Raji (cell line): ENCODE data around the gene TKT.

Experiments
- POLR2A ChIP-seq: IDR thresholded peaks from 2 replicates; pipeline ENCODE4 v1.6.1; 2011; ENCODE audit warnings: low read depth, low read length, control low read depth; ENCODE audit not compliant: insufficient read depth

The TKT gene

DNA sequence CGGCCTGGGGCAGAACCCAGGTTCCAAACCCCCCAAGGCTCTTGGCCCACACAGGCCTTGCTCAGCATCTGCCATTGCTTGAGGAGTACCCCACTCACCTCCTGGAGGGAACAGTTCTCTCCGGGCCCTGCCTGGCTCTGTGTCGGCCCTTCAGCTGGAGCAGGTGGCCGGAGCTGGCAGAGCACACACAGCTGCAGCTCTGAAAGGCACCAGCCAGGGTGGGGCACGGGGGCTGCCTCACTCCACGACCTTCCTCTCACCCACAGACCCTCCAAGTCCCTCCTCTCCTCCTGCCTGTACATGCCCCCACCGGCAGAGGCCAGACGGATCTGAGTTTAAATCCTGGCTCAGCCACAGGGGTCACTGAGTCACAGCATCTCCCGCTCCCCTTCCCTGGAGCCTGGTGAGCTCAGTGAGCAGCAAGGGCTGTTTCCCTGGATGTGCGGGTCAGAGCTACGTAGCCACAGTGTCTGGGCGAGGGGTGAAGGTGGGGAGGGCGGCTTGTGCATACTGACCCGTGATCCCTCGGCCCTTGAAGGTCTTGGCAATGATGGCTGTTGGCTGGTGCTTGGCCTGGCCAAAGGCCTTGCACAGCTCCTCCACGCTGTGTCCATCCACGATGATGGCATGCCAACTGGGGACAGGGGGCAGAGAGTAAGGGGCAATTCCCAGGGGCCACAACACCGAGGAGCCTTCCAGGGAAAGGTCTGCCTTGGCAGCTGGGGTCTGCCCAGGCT, 23.0 kb downstream of the TKT start:
- TF ChIP-seq POLR2A: no peak

DNA sequence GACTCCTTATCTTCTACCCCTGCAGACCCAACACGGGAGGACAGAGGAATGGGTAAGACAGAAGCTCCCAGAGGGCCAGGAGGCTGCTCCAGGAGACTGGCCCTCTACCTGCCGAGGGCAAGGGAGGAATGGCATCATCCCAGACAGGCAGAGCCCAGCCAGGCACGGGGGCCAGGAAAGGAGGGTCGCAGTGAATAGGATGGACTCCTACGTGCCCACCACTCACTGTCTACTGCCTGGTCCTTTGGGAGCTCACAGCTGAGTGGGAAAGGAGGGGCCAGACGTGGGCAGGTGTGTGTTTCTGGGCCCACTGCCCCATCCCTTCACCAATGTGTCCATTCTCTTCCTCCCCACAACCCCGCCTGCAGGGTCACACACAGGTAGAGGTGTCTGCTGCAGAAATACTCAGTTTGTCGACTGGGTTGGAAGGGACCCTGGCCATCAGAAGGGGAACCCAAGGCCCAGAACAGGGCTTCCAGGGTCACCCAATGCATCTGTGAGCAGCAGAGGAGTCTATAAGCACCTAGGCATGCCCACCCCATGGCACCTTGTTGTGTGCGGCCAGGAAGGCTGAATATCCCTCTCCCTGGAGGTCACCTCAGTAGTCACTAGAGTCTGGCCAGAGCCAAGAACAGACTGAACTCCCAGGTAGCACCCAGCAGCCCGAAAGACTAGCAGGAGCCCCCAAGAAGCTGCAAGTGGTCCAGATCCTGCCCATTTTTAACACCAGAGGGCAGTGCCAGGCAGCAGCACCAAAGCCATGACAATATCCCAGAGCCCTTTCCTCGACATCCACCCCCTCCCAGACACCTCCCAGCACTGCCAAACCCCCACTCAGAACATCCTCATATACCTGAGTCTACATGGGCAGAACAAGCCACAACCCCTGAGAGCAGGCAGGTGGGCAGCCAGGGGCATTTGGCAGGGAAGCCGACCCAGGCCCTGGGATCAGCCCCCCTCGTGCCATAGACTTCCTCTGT, 24.0 kb downstream of the TKT start:
- no peak for TF ChIP-seq POLR2A

DNA sequence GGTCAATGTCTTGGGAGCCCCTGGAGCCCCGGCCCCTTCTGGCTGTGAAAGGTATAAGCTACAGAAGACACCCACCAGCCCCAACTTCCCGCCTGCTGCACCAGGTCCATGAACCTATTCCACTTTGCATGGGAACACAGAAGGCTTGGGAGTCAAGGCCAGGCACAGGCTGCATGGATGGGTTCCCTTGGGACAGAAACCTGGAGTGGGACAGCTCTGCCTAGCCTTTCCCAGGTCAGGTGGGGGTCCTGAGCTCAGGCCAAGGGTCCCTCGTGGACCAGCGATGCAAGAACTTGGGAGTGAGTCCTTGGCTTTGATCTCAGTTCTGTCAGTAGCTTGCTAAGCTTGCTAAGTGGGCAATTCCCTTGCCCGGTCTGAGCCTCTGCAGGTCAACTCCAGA, 25.0 kb downstream of the TKT start:
- no peak for TF ChIP-seq POLR2A

DNA sequence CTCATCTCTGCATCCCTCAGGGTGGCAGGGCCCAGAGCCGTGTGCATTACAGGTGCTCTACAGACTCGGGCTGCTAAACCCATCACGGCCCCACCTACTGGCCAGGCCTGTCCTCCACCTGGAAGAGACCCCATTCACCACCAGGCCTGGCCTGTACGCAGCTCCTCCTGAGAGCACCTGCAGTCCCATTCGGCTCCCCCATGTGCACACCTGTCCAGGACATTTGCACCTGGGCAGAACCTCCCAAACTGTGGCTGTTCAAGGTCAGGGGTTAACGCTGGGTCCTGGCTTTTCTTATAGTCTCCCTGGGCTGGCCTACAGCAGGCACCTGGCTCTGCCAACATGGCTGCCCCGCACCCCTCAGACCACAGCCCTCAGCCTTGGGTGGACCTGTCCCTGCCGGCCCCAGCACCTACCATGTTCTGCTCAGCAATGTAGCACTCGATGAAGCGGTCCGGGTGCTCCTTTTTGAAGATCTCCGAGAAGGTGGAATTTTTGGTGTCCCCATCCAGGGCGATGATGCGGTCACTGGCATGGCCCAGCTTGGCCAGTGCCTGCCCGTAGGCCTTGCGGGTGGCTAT, 25.7 kb downstream of the TKT start:
- TF ChIP-seq POLR2A: no peak

DNA sequence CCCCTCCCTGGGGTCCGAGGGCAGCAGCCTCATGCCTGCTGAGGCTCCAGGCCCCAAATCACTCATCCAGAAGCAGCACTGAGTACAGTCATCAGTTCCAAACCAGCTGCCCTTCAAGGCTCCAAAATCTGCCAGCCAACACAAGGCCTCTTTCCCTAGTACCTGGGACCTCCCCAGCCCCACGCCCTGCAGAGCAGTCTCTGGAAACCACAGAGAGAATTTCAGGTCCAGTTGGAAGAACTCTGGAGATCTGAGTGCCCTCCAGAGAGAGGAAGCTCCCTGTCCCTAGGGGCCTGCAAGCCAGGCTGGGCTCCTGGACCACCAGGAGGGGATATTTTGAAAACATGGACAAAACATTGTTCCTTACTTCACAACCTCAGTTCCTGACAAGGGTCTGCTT, 26.2 kb downstream of the TKT start:
- TF ChIP-seq POLR2A: no peak

DNA sequence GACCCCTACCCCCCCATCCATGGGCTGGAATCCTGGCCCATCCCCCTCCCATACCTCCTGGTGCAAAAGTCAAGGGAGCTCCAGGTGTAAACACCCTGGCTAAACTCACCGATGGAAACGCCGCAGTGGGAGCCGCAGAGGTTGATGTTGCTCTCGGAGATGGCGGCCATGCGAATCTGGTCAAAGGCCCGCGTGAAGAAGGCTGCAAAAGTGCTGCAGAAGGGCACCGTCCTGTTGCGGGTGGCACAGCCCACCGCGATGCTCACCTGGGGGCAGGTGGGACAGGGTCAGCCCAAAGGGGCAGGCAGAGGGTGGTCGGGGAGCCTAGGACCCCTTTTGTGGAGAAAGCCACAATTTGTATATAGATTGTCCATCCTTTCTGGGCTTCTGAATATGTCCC, 26.7 kb downstream of the TKT start:
- no peak for TF ChIP-seq POLR2A

DNA sequence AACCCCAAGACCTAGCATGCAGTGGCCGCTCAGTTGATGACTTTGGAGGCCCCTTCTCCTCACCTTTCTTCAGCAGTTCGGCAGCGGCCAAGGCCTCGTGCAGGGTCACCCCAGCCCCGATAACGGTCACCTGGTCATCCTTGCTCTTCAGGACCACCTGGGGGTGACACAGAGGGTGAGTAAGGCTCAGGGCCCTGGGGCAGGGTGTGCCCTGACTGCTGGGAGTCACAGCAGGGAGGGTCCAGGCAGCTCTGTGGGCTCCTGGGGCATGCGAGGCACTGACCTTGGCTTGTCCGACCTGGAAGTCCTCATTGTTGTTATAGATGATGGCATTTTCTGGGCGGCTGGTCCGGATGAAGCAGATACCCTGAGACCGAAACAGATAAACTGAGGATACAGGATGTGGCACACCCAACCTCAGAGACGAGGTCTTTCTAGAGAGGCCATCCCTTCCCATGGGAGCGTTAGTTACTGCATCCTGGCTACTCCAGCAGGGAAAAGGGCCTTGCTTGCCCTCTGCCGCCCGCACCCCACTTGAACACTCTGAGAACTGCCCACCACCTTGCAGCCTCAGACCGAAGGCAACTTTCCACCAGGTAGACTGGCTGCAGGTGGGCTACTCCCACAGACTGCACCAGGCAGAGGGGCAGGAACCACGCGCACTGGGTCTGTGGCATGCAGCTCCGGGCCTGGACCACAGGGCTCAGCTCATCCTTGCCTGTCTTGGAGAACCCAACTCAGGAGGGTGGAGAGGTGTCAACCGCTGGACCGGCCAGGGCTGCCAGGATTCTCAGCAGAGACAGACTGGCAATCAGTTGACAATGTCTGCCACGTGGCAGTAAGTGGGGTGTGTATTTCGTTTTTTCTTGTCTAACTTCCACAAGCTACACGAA, 27.6 kb downstream of the TKT start:
- TF ChIP-seq POLR2A: no peak

DNA sequence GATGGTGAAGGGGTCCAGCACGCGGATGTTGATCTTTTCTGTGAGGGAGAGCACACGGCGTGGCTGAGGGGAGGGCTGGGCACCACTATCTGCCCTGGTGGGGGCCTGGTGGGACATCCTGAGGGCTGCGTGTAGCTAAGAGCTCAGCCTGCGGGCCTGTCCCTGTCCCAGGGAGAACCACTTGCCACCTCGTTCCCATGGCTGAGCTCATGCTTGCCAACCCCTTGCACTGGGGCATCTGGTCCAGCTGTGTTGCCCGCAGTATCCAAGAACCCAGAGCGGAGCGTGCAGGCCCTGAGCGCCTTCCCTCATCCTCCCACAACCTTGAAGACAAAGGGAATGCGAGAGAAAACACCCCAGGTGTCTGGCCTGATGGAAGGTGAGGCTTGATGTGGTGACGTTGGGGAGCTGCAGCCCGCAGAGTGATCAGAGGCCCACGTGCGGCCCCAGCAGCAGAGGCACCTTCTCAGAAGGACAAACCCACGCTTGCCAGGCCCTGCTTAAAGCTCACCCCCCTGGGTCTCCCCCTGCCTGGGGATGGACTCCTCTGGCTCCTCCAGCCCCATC, 28.9 kb downstream of the TKT start:
- TF ChIP-seq POLR2A: no peak

DNA sequence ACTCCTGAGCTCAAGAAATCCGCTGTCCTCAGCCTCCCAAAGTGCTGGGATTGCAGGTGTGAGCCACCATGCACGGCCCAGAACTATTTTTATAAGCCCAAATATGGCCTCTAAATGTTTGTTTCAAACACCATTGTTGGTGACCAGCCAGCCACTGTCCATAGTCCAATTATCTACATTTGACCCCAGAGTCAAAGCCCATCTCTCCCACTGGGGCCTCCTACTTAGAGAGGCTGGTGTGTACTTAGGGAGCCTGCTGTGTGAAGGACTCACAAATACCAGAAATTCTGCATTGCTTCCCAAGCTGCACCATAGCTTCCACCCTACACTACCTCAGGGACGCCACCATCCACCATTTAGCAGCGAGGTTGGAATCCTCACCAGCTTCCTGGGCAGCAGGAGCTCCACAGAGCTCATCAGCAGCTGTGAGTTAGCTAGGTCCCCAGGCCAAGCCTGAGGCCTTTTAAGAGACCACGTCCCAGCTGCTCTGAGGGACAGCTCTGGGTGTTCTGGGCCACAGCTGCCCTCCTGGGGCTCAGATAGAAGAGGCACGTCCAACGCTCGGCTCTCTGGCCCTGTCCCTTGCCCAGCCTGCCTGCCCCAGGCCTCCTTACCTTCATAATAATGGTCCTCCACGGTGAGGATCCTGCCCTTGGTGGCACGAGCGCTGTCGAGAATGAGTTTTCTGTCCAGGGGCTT, 29.5 kb downstream of the TKT start:
- TF ChIP-seq POLR2A: no peak

DNA sequence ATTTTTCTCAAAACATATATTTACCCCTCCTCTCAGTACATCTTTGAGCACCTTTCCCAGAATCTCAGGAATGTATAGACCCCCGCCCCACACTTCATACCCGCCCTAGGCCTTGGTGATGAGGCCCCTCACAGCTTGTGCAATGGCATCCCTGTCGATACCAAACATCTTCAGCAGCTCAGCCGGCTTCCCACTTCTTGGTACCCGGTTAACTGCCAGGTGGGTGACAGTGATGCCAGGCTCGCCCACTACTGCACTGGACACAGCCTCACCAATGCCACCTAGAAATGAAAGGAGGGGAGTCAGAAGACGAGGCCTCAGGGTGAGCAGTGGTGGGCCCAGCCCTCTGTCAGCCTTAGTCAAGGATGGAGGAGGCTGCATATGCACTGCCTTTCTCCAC, 30.2 kb downstream of the TKT start:
- TF ChIP-seq POLR2A: no peak

DNA sequence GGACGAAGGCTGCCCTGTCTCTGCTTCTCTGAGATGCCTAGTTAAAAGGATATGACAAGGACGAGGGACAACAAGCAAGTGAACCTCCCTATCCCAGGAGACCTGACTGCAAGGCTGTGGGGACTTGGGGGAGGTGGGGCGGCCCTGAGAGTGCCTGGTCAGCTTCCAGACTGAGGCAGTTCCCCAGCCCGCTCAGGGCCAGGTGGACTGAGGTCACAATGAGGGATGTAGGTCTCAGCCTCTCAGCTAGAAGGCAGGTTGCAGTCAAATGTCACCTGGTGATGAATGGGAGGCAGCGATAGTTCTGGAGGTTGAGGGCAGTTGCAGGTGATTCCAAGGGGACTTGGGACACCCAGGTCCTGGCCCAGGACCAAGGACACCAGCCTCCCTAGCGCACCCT, 30.6 kb downstream of the TKT start:
- no peak for TF ChIP-seq POLR2A

DNA sequence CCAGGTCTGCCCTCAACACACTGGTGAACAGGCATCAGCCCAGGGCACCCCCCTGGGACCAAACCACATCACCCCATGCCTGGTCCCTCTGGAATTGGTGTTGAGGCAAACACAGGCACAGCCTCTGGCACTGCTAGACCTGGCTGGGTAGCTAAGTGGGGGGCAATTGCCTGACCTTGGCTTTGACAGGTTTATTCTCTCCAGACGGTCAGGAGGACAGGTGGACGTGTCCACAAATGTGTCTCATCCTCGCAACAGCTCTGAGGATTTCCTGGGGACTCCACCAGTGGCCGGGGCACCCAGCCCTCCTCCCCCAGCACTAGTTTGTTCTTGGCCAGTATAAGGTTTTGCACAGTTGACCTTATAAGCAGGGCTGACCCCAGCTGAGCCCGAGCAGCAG, 31.3 kb downstream of the TKT start:
- no peak for TF ChIP-seq POLR2A

DNA sequence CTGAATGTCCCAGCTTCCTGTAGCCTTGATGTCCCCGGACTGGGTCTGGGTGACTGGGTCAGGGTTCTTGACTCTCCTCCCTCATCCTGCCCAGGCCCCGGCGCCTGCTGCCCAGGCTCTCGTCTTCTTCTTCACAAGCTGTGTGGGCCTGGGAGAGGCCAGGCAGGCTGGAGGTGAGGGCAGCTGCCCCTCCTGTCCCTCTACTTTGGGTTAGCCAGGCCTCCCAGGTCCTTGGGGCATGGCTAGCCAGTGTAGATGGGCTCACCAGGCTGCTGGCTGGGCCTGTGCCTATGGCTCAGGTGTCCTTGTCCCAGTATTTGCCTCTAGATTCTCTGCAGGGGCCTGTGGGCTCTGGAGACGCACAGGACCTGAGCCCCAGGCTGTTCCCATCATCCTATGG, 31.8 kb downstream of the TKT start:
- TF ChIP-seq POLR2A: no peak

DNA sequence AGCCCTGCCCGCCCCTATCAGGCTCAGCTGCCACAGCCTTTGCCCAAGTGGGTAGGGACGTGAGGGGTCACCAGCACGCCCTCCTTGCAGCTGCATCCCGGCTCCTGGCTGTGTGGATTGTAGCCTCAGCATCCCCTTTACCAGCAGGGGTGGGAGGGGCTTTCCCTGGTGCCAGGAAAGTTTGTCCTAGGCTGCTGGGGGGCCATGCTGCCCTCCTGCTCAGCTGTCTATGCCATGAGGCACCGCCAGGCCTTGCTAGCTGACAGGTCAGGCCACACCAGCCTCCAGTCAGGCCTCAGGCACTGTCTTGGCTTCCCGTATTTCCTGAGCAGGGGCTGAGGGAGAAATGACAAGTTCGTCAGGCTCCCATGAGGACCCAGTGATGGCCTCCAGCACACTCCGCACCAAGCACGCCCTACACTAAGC, 32.3 kb downstream of the TKT start:
- no peak for TF ChIP-seq POLR2A
